Fibroblast of lung (primary cell): ENCODE data around the gene MYMK. TPM values are rescaled to one million over a fixed set of nuclear protein-coding genes. Genes with fewer than 3 reads are reported as not detected.

Experiments used
- DNase-seq, 2 donors: peaks; one replicate each; pipeline versions ENCODE4 v3.0.0 to v3.0.0-alpha.2; 2010; ENCODE audit warnings: low read depth in 2 of 2
- H2AFZ ChIP-seq: 2 replicates; pipeline ENCODE4 v1.5.1; 2012; ENCODE audit warnings: low read length, control low read depth, inconsistent platforms
- H3K27ac ChIP-seq: 2 replicates; pipeline ENCODE4 v1.5.1; 2011; ENCODE audit warnings: low read length, control low read depth; ENCODE audit not compliant: insufficient read depth
- H3K27me3 ChIP-seq: 2 replicates; pipeline ENCODE4 v1.5.1; 2011; ENCODE audit warnings: mild to moderate bottlenecking, low read length; ENCODE audit not compliant: control insufficient read depth, insufficient read depth
- H3K36me3 ChIP-seq: 2 replicates; pipeline ENCODE4 v1.5.1; 2011; ENCODE audit warnings: low read length; ENCODE audit not compliant: control insufficient read depth, insufficient read depth
- H3K4me1 ChIP-seq: 2 replicates; pipeline ENCODE4 v1.5.1; 2011; ENCODE audit warnings: low read length; ENCODE audit not compliant: control insufficient read depth, insufficient read depth; ENCODE audit errors: extremely low read depth
- H3K4me2 ChIP-seq: 2 replicates; pipeline ENCODE4 v1.5.1; 2011; ENCODE audit warnings: low read length, control low read depth; ENCODE audit not compliant: insufficient read depth; ENCODE audit errors: extremely low read depth
- H3K4me3 ChIP-seq, 4 experiments: fragments of 200-600 bp in 1 of 4; sonication (generic) in 1 of 4; replicated peaks in 1 of 4; 2 replicates each; pipeline ENCODE4 v1.5.1; 2011 to 2016; ENCODE audit warnings: low read length in 4 of 4, low read depth in 3 of 4, mild to moderate bottlenecking in 3 of 4, control low read depth in 2 of 4, inconsistent platforms in 1 of 4, mixed read lengths in 1 of 4; ENCODE audit not compliant: insufficient read depth in 1 of 4; ENCODE audit errors: control extremely low read depth in 1 of 4
- H3K79me2 ChIP-seq: 2 replicates; pipeline ENCODE4 v1.5.1; 2012; ENCODE audit warnings: mild to moderate bottlenecking, low read length, inconsistent platforms; ENCODE audit not compliant: control insufficient read depth, insufficient read depth
- H3K9ac ChIP-seq: 2 replicates; pipeline ENCODE4 v1.5.1; 2011; ENCODE audit warnings: mild to moderate bottlenecking, low read length, control low read depth; ENCODE audit not compliant: insufficient read depth
- H3K9me3 ChIP-seq: 2 replicates; pipeline ENCODE4 v1.5.1; 2012; ENCODE audit warnings: low read depth, low read length; ENCODE audit not compliant: control insufficient read depth, insufficient read depth
- H4K20me1 ChIP-seq: 2 replicates; pipeline ENCODE4 v1.5.1; 2011; ENCODE audit warnings: low read length; ENCODE audit not compliant: control insufficient read depth, insufficient read depth; ENCODE audit errors: extremely low read depth
- CTCF ChIP-seq, 2 donors: IDR thresholded peaks in 1 of 2; conservative IDR thresholded peaks in 1 of 2; 1 replicate in 1 of 2; 2 replicates in 1 of 2; pipeline ENCODE4 v1.5.1; 2011 to 2012; ENCODE audit warnings: low read length in 2 of 2, control low read depth in 1 of 2, inconsistent platforms in 1 of 2, low read depth in 1 of 2, mild to moderate bottlenecking in 1 of 2
- EZH2 ChIP-seq: IDR thresholded peaks from 2 replicates; pipeline ENCODE4 v1.5.1; 2012; ENCODE audit warnings: low read length, control low read depth, mild to moderate bottlenecking; ENCODE audit errors: missing control alignments
- polyA plus RNA-seq, 2 donors: library from polyadenylated mRNA; depleted of rRNA in 1 of 2; stranded (reverse) in 1 of 2; unstranded in 1 of 2; fragments of >200 nt; gene quantifications; 2 replicates each; pipeline ENCODE4 v1.2.1, GENCODE V29; 2011 to 2012; ENCODE audit warnings: missing spikeins in 1 of 2
- total RNA-seq: library from RNA; depleted of rRNA; stranded (reverse); fragments of >200 nt; gene quantifications from 2 replicates; pipeline ENCODE4 v1.2.1, GENCODE V29; 2014

The MYMK gene
- total and polyA plus RNA-seq, 2 donors (not counting 1 experiment from before 2014, with no cell fraction given), result not detected

- no peak overlapping the region for H3K4me3 ChIP-seq
These were observed 14.4 kb upstream of the MYMK start for GRCh38 chr9:133538851-133539833.

GRCh38 chr9:133538176-133538575 is 13.4 kb upstream of the MYMK start:
- Histone ChIP-seq H3K4me1 (peaks cover 8% of the 10 kb centered on the region), H3K9ac (no peak overlapping the region), H4K20me1 (no peaks in the 10 kb centered on the region), H3K36me3 (no peaks in the 10 kb centered on the region), H2AFZ (no peak overlapping the region), H3K79me2 (no peaks in the 10 kb centered on the region), H3K4me2 (no peak overlapping the region), H3K9me3 (no peaks in the 10 kb centered on the region), H3K27me3 (peaks cover 11% of the 10 kb centered on the region), H3K27ac (no peak overlapping the region), H3K4me3 (no peak overlapping the region)
- DNase-seq, result no peak
- no peak for TF ChIP-seq CTCF (conservative IDR thresholded peaks at IDR 0.05 in 1 of 2, IDR thresholded peaks at IDR 0.05 in 1 of 2; ENCODE audit: low read depth in 1 of 2, low read length in 2 of 2)
- no peak for TF ChIP-seq EZH2

More at GRCh38 chr9:133538851-133539833, 14.4 kb upstream of the MYMK start:
- Histone ChIP-seq H2AFZ (peak overlapping the region; percentile 20), H3K4me1 (peaks cover 4% of the 10 kb centered on the region), H3K79me2 (no peaks in the 10 kb centered on the region), H3K36me3 (no peaks in the 10 kb centered on the region), H3K27ac (no peak overlapping the region), H3K4me2 (no peak overlapping the region), H3K27me3 (peaks cover 11% of the 10 kb centered on the region), H3K9ac (no peak overlapping the region), H4K20me1 (no peaks in the 10 kb centered on the region), H3K9me3 (no peaks in the 10 kb centered on the region)
- DNase-seq, result no peak
- TF ChIP-seq EZH2 (no peak), CTCF (conservative IDR thresholded peaks at IDR 0.05 in 1 of 2, IDR thresholded peaks at IDR 0.05 in 1 of 2; ENCODE audit: low read depth in 1 of 2, low read length in 2 of 2) (no peak)

GRCh38 chr9:133537257-133537656 is 12.5 kb upstream of the MYMK start:
- Histone ChIP-seq H3K4me1 (peaks cover 8% of the 10 kb centered on the region), H3K4me3 (no peak overlapping the region), H3K9ac (no peak overlapping the region), H3K9me3 (no peaks in the 10 kb centered on the region), H3K79me2 (no peaks in the 10 kb centered on the region), H3K27me3 (peaks cover 11% of the 10 kb centered on the region), H3K36me3 (no peaks in the 10 kb centered on the region), H3K4me2 (no peak overlapping the region), H3K27ac (no peak overlapping the region), H4K20me1 (no peaks in the 10 kb centered on the region), H2AFZ (no peak overlapping the region)
- no peak for TF ChIP-seq CTCF (conservative IDR thresholded peaks at IDR 0.05 in 1 of 2, IDR thresholded peaks at IDR 0.05 in 1 of 2; ENCODE audit: low read depth in 1 of 2, low read length in 2 of 2)
- no peak for TF ChIP-seq EZH2
- no peak for DNase-seq
